Measurements from ENCODE around the gene ABHD17C. TPM values are rescaled to one million over a fixed set of nuclear protein-coding genes. Genes with fewer than 3 reads are reported as not detected.
A peak's percentile ranks its signal among the peaks of the same experiment; 100 is the strongest.

The ABHD17C gene
- total RNA-seq, 1 experiment from 2014 or later, result 11.9 TPM

DNA sequence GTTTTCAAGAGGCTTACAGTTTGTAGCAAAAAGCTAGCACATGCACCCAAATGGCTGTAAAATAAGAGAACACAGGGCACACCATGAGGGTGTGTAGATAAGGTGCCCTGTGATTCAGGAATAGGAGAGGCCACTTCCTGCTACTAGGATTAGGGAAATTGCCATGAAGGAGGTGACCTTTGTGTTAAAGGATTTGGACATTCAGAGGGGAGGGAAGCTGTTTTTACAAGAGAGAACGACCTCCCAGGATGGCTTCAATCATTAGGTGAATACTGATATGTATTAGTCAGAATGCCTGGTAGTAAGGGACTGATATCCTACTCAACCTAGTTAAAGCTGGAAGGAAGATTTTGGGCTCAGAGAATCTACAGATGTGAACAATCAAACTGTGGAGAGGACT is 35.7 kb upstream of the ABHD17C start:
- peaks cover 3% of the 10 kb centered on the region for H3K9me3 Mint-ChIP-seq (ENCODE audit: unreplicated experiment)
- H3K36me3 Mint-ChIP-seq (ENCODE audit: insufficient read depth, unreplicated experiment), result peaks cover 2% of the 10 kb centered on the region
- no TSS peak for BruUV-seq (replicated peaks)
- ChIA-PET CTCF (interaction anchor here (0.7 to 2.1 kb wide), 10 partner anchors 10 to 419 kb away, joined by 3 to 13 read pairs (median 4); partner anchors contain the start of gene CEMIP), POLR2A (interaction anchor here (0.6 to 2.4 kb wide), 5 partner anchors 11 to 79 kb away, joined by 3 to 17 read pairs (median 3); partner anchors contain the start of gene ABHD17C)
- no peak overlapping the region for H3K27ac Mint-ChIP-seq (ENCODE audit: low read depth, unreplicated experiment)
- DNase-seq (ENCODE audit: unreplicated experiment), result no peak
- intact Hi-C loops (cut with micrococcal nuclease), result no loop called here
- TF ChIP-seq, protein P1, sequence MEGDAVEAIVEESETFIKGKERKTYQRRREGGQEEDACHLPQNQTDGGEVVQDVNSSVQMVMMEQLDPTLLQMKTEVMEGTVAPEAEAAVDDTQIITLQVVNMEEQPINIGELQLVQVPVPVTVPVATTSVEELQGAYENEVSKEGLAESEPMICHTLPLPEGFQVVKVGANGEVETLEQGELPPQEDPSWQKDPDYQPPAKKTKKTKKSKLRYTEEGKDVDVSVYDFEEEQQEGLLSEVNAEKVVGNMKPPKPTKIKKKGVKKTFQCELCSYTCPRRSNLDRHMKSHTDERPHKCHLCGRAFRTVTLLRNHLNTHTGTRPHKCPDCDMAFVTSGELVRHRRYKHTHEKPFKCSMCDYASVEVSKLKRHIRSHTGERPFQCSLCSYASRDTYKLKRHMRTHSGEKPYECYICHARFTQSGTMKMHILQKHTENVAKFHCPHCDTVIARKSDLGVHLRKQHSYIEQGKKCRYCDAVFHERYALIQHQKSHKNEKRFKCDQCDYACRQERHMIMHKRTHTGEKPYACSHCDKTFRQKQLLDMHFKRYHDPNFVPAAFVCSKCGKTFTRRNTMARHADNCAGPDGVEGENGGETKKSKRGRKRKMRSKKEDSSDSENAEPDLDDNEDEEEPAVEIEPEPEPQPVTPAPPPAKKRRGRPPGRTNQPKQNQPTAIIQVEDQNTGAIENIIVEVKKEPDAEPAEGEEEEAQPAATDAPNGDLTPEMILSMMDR (IDR thresholded peaks at IDR 0.05; ENCODE audit: unreplicated experiment), result no peak
- H3K4me3 Mint-ChIP-seq (ENCODE audit: unreplicated experiment), result no peak overlapping the region
- H3K4me1 Mint-ChIP-seq (ENCODE audit: insufficient read depth, unreplicated experiment), result peaks cover 17% of the 10 kb centered on the region
- no peaks in the 10 kb centered on the region for H3K27me3 Mint-ChIP-seq (ENCODE audit: insufficient read depth, unreplicated experiment)

DNA sequence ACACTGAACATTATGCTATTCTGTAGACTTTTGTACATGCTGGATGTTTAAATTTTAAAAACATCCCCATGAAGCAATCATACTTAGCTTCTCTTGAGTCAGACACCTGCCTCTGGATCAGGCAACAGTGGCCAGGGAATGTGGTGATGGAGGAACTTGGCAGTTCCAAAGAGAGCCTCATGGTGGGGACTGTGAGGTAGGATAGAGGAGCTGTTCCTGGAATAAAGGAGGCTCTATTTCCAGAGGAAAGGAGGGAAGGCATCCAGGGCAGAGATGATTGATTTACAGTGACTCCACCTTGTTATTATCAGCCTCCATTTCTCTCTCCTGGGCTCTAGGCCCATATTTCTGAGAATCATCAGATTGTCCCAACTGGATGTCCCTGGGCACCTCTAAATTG is 35.0 kb upstream of the ABHD17C start:
- CTCF ChIA-PET, result interaction anchor here (0.7 to 2.1 kb wide), 16 partner anchors 9 to 420 kb away, joined by 3 to 13 read pairs (median 4); partner anchors contain the start of gene CEMIP
- POLR2A ChIA-PET, result interaction anchor here (0.6 to 2.4 kb wide), 5 partner anchors 35 to 116 kb away, joined by 3 to 17 read pairs (median 3); partner anchors contain the start of gene ABHD17C
- Mint-ChIP-seq H3K36me3 (ENCODE audit: insufficient read depth, unreplicated experiment) (no peaks in the 10 kb centered on the region), H3K9me3 (ENCODE audit: unreplicated experiment) (no peaks in the 10 kb centered on the region), H3K27me3 (ENCODE audit: insufficient read depth, unreplicated experiment) (no peaks in the 10 kb centered on the region), H3K4me1 (ENCODE audit: insufficient read depth, unreplicated experiment) (peaks cover 17% of the 10 kb centered on the region), H3K27ac (ENCODE audit: low read depth, unreplicated experiment) (no peak overlapping the region), H3K4me3 (ENCODE audit: unreplicated experiment) (no peak overlapping the region)
- TF ChIP-seq, protein P1 (IDR thresholded peaks at IDR 0.05; ENCODE audit: unreplicated experiment), result peak; percentile 48
- no TSS peak for BruUV-seq (replicated peaks)
- DNase-seq (ENCODE audit: unreplicated experiment), result peak; percentile 63
- intact Hi-C loops (cut with micrococcal nuclease), result loop anchor here (1.0 to 5.0 kb wide), 4 partner anchors 37 to 311 kb away; partner anchors contain the start of genes ABHD17C and CEMIP

DNA sequence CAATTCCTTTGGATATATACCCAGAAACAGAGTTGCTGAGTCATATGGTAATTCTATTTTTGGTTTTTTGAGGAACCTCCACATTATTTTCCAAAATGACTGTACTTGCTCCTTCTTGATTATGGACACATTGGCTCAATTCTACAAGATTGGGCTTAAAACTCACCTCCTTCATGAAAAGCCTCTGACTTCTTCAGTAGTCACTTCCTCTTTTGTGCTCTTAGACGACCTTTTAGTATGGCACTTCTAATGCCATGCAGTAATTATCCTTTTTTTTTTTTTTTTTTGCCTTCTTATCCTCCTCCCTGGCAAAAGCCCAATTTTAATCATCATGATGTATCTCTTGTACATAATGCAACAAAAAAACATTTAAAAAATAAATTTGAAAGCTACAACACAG is 33.0 kb upstream of the ABHD17C start:
- intact Hi-C loops (cut with micrococcal nuclease), result loop anchor here (5.0 kb wide), 1 partner anchor 35 kb away; the partner anchor contains the start of gene ABHD17C
- Mint-ChIP-seq H3K27me3 (ENCODE audit: insufficient read depth, unreplicated experiment) (no peaks in the 10 kb centered on the region), H3K4me3 (ENCODE audit: unreplicated experiment) (no peak overlapping the region), H3K9me3 (ENCODE audit: unreplicated experiment) (no peaks in the 10 kb centered on the region), H3K27ac (ENCODE audit: low read depth, unreplicated experiment) (peak overlapping the region; percentile 82), H3K4me1 (ENCODE audit: insufficient read depth, unreplicated experiment) (peaks cover 17% of the 10 kb centered on the region), H3K36me3 (ENCODE audit: insufficient read depth, unreplicated experiment) (no peaks in the 10 kb centered on the region)
- TF ChIP-seq, protein P1 (IDR thresholded peaks at IDR 0.05; ENCODE audit: unreplicated experiment), result no peak
- ChIA-PET CTCF (interaction anchor here (0.5 to 1.2 kb wide), 5 partner anchors 80 to 329 kb away, joined by 3 to 4 read pairs (median 4); no protein-coding TSS in a partner anchor), POLR2A (interaction anchor here (0.6 to 1.7 kb wide), 18 partner anchors 12 to 339 kb away, joined by 3 to 38 read pairs (median 4); partner anchors contain the start of gene ABHD17C)
- no peak for DNase-seq (ENCODE audit: unreplicated experiment)
- BruUV-seq (replicated peaks), result no TSS peak

DNA sequence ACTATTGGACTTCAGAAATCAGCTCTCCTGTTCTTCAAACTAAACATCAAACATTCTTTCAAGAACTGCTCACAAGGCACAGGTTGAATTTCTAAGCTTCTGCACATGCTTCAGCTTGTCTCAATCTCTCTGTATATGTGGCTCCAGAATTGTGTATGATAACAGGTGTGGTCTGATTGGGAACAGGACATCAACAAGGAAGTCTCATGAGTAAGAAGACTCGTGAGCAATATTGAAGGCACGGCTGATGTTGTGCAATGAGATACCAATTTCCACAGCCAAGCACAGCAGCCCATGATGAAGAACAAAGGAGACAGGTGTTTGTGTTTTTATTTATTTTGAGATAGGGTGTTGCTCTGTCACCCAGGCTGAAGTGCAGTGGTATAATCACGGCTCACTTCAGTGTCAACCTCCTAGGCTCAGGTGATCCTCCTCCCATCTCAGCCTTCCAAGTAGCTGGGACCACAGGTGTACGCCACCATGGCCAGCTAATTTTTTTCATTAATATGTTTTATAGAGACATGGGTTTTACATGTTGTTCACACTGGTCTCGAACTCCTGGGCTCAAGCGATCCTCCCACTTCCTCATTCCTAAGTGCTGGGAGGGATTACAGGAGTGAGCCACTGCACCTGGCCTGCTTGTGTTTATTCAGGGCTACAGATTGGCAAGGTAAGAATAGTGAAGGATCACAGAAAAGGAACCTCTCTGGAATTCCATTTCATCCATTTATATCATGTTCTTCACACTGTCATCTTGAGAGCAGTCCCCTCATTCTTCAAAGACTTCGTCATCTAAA is 32.2 kb upstream of the ABHD17C start:
- CTCF ChIA-PET, result interaction anchor here (0.5 to 1.2 kb wide), 7 partner anchors 59 to 329 kb away, joined by 3 to 5 read pairs (median 4); no protein-coding TSS in a partner anchor
- Mint-ChIP-seq H3K4me1 (ENCODE audit: insufficient read depth, unreplicated experiment) (peaks cover 17% of the 10 kb centered on the region), H3K4me3 (ENCODE audit: unreplicated experiment) (no peak overlapping the region), H3K36me3 (ENCODE audit: insufficient read depth, unreplicated experiment) (no peaks in the 10 kb centered on the region), H3K9me3 (ENCODE audit: unreplicated experiment) (no peaks in the 10 kb centered on the region), H3K27ac (ENCODE audit: low read depth, unreplicated experiment) (peak overlapping the region; percentile 82), H3K27me3 (ENCODE audit: insufficient read depth, unreplicated experiment) (no peaks in the 10 kb centered on the region)
- BruUV-seq (replicated peaks), result no TSS peak
- DNase-seq (ENCODE audit: unreplicated experiment), result peak; percentile 67
- TF ChIP-seq, protein P1 (IDR thresholded peaks at IDR 0.05; ENCODE audit: unreplicated experiment), result no peak
- POLR2A ChIA-PET, result interaction anchor here (0.6 to 1.7 kb wide), 18 partner anchors 11 to 338 kb away, joined by 3 to 38 read pairs (median 4); partner anchors contain the start of gene ABHD17C
- intact Hi-C loops (cut with micrococcal nuclease), result loop anchor here (5.0 kb wide), 1 partner anchor 34 kb away; the partner anchor contains the start of gene ABHD17C

Measured in MCF 10A (cell line).